GM19395 (cell line): Measurements from ENCODE around the gene EXD3.

ENCODE experiments used
- ATAC-seq: cut with Tn5 transposase; IDR thresholded peaks from one replicate; pipeline ENCODE4 v1.9.1; 2021; ENCODE audit warnings: mild to moderate bottlenecking, moderate library complexity; ENCODE audit not compliant: unreplicated experiment

Gene EXD3

GRCh38 chr9:137278721-137279711 is 143.9 kb downstream of the EXD3 start:
- ATAC-seq: no peak

- ATAC-seq: no peak
These were observed 144.8 kb downstream of the EXD3 start for GRCh38 chr9:137278061-137278701.

GRCh38 chr9:137277329-137278041 is 145.5 kb downstream of the EXD3 start, which contains the start of gene TOR4A:
TOR4A (plus strand) TSS chr9:137277726; CDS start chr9:137278690, 964 bp downstream.
- peak; percentile 79 for ATAC-seq

- no peak for ATAC-seq
These were observed 146.3 kb downstream of the EXD3 start for GRCh38 chr9:137276473-137277328.

GRCh38 chr9:137275588-137276472 is 147.1 kb downstream of the EXD3 start:
- no peak for ATAC-seq

- no peak for ATAC-seq
These were observed 147.8 kb downstream of the EXD3 start for GRCh38 chr9:137275203-137275587.

GRCh38 chr9:137273611-137274320 is 149.2 kb downstream of the EXD3 start:
- ATAC-seq: no peak

- no peak for ATAC-seq
These were observed 149.9 kb downstream of the EXD3 start for GRCh38 chr9:137273095-137273490.

GRCh38 chr9:137272241-137273094 is 150.5 kb downstream of the EXD3 start:
- ATAC-seq: no peak

GRCh38 chr9:137271696-137272076 is 151.3 kb downstream of the EXD3 start:
- no peak for ATAC-seq

- no peak for ATAC-seq
These were observed 151.8 kb downstream of the EXD3 start for GRCh38 chr9:137270929-137271695.

- no peak for ATAC-seq
These were observed 153.7 kb downstream of the EXD3 start for GRCh38 chr9:137269231-137269772.

GRCh38 chr9:137268538-137269201 is 154.3 kb downstream of the EXD3 start:
- ATAC-seq: no peak

GRCh38 chr9:137267933-137268355 is 155.0 kb downstream of the EXD3 start:
- no peak for ATAC-seq

- ATAC-seq: no peak
These were observed 156.1 kb downstream of the EXD3 start for GRCh38 chr9:137266585-137267453.
